WI38 (cell line): ENCODE measurements around the gene CDC42.

Experiments
- H3K4me3 ChIP-seq: 2 replicates; pipeline ENCODE4 v1.5.1; 2011; ENCODE audit warnings: low read depth, mild to moderate bottlenecking, control low read depth, low read length
- TF ChIP-seq, protein P1 (sequence below): IDR thresholded peaks from 2 replicates; pipeline ENCODE4 v1.5.1; 2012; ENCODE audit warnings: low read depth, mild to moderate bottlenecking, control low read depth, low read length

The CDC42 gene

GRCh38 chr1:22055463-22055862 is 3.0 kb downstream of the CDC42 start:
- H3K4me3 ChIP-seq, result no peak overlapping the region
- TF ChIP-seq, protein P1, sequence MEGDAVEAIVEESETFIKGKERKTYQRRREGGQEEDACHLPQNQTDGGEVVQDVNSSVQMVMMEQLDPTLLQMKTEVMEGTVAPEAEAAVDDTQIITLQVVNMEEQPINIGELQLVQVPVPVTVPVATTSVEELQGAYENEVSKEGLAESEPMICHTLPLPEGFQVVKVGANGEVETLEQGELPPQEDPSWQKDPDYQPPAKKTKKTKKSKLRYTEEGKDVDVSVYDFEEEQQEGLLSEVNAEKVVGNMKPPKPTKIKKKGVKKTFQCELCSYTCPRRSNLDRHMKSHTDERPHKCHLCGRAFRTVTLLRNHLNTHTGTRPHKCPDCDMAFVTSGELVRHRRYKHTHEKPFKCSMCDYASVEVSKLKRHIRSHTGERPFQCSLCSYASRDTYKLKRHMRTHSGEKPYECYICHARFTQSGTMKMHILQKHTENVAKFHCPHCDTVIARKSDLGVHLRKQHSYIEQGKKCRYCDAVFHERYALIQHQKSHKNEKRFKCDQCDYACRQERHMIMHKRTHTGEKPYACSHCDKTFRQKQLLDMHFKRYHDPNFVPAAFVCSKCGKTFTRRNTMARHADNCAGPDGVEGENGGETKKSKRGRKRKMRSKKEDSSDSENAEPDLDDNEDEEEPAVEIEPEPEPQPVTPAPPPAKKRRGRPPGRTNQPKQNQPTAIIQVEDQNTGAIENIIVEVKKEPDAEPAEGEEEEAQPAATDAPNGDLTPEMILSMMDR, result no peak

DNA sequence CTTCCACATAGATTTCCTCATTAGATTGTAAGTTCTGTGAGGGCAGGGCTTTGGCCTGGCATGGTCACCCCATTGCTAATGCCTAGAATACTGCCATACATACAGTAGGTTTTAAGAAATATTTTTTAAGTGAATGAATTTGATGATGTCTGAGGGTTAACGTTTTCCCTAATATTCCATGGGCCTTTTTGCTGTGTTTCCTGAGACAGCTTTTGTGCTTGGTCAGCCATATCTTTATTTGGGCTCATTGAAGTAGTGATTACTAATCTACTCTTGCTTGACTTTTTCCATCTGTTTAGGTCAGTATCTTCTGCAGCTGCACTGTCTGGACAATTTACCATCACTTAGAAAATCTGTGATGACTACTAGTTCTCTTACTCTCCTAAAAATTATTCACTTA is 3.5 kb downstream of the CDC42 start:
- TF ChIP-seq, protein P1, result no peak
- no peak overlapping the region for H3K4me3 ChIP-seq

GRCh38 chr1:22056936-22057335 is 4.4 kb downstream of the CDC42 start:
- TF ChIP-seq, protein P1, result no peak
- no peak overlapping the region for H3K4me3 ChIP-seq

GRCh38 chr1:22057861-22058260 is 5.4 kb downstream of the CDC42 start:
- no peak overlapping the region for H3K4me3 ChIP-seq
- TF ChIP-seq, protein P1, result no peak

GRCh38 chr1:22064751-22065402 is 12.4 kb downstream of the CDC42 start:
- no peak overlapping the region for H3K4me3 ChIP-seq
- TF ChIP-seq, protein P1, result no peak

DNA sequence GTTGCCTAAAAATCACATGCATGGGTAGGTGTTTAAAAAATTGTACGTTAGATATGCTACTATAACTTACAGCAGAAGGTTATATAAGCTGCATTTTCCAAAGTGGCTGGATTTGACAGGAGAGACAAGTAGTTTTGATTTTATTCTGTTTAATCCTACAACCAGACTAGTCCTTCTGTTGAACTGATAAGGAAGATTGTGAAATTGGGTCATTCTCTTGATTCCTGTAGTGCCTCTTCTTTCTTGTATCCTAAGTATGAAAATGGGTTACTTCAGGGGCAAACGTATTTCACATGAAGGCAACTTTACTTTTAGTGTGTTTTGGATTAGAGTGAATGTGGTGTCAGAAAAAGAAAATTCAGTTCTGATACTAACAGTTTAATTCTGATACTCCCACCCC is 19.0 kb downstream of the CDC42 start:
- H3K4me3 ChIP-seq, result no peak overlapping the region

DNA sequence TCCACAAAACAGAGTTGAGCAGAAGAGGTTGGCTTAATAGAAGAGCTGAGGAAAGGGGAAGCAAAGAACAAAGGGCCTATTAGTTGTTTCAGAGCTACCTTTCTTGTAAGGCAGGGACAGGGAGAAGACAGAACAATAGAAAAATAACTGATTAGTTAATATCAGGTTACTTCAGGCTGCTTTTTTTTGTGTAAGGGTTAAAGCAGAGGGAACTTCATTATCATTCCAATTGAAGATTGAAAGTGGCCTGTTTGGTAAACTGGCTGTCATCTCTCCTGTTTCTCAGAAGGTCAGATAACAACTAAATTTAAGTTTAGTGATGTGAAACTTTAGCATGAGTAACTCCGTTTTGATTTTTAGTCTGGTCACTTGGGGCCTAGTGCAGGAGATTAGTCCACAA is 22.3 kb downstream of the CDC42 start:
- TF ChIP-seq, protein P1, result no peak
- no peak overlapping the region for H3K4me3 ChIP-seq

More for the DNA sequence above, 19.0 kb downstream of the CDC42 start:
- TF ChIP-seq, protein P1, result no peak
